Type B pancreatic cell (in vitro differentiated cells): ENCODE data around the gene GNAT1. TPM values are rescaled to one million over a fixed set of nuclear protein-coding genes. Genes with fewer than 3 reads are reported as not detected.

Source experiments
- DNase-seq: peaks from one replicate; pipeline ENCODE4 v3.0.0; 2021; ENCODE audit warnings: mixed read lengths; ENCODE audit not compliant: unreplicated experiment; ENCODE audit errors: extremely low spot score
- H3K27ac Mint-ChIP-seq: 2 replicates; pipeline ENCODE4 v1.8.0; 2021; ENCODE audit warnings: mild to moderate bottlenecking, mixed read lengths
- H3K27me3 Mint-ChIP-seq: 2 replicates; pipeline ENCODE4 v1.8.0; 2021; ENCODE audit warnings: mixed read lengths
- H3K36me3 Mint-ChIP-seq: 2 replicates; pipeline ENCODE4 v1.8.0; 2021; ENCODE audit warnings: mixed read lengths
- H3K4me1 Mint-ChIP-seq: one replicate; pipeline ENCODE4 v1.8.0; 2021; ENCODE audit warnings: mixed read lengths; ENCODE audit not compliant: unreplicated experiment
- H3K4me3 Mint-ChIP-seq: 2 replicates; pipeline ENCODE4 v1.8.0; 2021; ENCODE audit warnings: mild to moderate bottlenecking, mixed read lengths
- H3K9me3 Mint-ChIP-seq: 2 replicates; pipeline ENCODE4 v1.8.0; 2021; ENCODE audit warnings: mixed read lengths
- total RNA-seq: library from RNA; stranded (reverse); gene quantifications from 2 replicates; pipeline ENCODE4 v1.2.1, GENCODE V29; 2021; ENCODE audit warnings: low replicate concordance
- TF ChIP-seq, protein P1 (sequence below): fragments of 200-600 bp; sonication (generic); conservative IDR thresholded peaks from 2 replicates; pipeline ENCODE4 v1.5.0; 2021; ENCODE audit warnings: antibody characterized with exemption, mild to moderate bottlenecking

Gene GNAT1
- total RNA-seq, 1 donor from 2014 or later = not detected

DNA sequence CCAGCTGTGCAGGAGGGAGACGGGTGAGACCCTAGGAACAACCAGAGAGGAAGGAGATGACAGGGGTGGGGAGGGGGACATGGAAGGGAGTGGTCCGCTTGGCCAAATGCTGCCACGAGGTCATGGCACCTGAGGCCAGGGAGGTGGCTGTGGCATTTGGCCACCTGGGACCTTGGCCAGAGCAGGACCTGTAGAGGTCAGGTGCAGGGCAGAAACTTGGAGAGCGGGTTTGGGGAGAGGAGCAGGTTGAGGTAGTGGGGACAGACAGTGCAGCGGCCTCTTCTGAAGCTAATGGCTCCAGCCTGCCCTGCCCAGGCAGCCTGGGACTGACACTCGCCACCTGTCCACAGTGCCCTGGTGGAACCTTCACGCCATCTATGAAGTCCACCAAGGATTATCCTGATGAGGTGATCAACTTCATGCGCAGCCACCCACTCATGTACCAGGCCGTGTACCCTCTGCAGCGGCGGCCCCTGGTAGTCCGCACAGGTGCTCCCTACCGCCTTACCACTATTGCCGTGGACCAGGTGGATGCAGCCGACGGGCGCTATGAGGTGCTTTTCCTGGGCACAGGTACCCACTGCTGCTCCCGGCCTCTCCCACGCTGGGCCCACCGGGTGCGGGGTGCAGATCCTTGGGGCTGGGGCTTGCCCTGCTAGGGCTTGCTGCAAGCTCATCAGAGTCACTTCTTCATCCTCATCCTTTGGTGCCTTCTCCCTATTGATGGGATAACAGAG, 7.0 kb upstream of the GNAT1 start:
- Mint-ChIP-seq H3K9me3 (no peaks in the 10 kb centered on the region), H3K4me3 (no peak overlapping the region), H3K36me3 (peaks cover 10% of the 10 kb centered on the region), H3K27ac (no peak overlapping the region), H3K4me1 (peaks cover 8% of the 10 kb centered on the region), H3K27me3 (no peaks in the 10 kb centered on the region)
- DNase-seq = no peak
- TF ChIP-seq, protein P1, sequence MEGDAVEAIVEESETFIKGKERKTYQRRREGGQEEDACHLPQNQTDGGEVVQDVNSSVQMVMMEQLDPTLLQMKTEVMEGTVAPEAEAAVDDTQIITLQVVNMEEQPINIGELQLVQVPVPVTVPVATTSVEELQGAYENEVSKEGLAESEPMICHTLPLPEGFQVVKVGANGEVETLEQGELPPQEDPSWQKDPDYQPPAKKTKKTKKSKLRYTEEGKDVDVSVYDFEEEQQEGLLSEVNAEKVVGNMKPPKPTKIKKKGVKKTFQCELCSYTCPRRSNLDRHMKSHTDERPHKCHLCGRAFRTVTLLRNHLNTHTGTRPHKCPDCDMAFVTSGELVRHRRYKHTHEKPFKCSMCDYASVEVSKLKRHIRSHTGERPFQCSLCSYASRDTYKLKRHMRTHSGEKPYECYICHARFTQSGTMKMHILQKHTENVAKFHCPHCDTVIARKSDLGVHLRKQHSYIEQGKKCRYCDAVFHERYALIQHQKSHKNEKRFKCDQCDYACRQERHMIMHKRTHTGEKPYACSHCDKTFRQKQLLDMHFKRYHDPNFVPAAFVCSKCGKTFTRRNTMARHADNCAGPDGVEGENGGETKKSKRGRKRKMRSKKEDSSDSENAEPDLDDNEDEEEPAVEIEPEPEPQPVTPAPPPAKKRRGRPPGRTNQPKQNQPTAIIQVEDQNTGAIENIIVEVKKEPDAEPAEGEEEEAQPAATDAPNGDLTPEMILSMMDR = no peak

DNA sequence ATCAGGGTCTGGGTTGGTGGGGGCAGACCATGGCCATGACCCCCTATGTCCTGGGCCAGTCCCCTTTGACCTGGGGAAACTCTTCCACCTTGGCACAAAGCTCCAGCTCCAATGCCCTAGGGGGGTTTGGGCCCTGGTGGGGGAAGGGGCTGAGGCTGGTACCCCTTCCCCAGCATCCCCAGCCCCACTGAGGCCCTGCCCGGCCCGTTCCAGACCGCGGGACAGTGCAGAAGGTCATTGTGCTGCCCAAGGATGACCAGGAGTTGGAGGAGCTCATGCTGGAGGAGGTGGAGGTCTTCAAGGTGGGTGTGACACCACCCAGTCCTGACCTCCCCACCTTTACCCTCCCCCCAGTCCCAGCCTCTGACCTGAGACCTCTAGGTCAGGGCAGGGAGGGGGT, 6.2 kb upstream of the GNAT1 start:
- TF ChIP-seq, protein P1 = no peak
- no peaks in the 10 kb centered on the region for H3K27me3 Mint-ChIP-seq
- no peak overlapping the region for H3K27ac Mint-ChIP-seq
- peaks cover 6% of the 10 kb centered on the region for H3K36me3 Mint-ChIP-seq
- no peaks in the 10 kb centered on the region for H3K9me3 Mint-ChIP-seq
- DNase-seq = no peak
- H3K4me1 Mint-ChIP-seq = peaks cover 5% of the 10 kb centered on the region
- H3K4me3 Mint-ChIP-seq = no peak overlapping the region

DNA sequence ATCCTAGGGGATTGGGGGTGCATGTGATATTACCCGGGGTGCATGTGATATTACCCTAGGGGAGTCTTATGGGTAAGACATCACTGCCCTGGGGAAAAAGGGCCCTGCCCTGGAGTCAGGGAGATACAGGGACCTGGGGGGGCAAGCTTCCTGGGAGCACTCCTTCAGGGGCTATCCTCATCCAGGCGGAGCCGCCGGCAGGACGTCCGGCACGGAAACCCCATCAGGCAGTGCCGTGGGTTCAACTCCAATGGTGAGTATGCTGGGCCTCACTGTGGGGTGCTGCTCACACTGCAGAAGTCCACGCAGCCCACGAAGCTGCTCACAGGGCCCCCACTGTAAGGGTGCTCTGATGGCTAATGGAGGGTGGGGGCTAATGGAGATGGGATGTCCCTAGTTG, 5.3 kb upstream of the GNAT1 start:
- H3K4me1 Mint-ChIP-seq = peaks cover 5% of the 10 kb centered on the region
- TF ChIP-seq, protein P1 = no peak
- peaks cover 6% of the 10 kb centered on the region for H3K36me3 Mint-ChIP-seq
- H3K27me3 Mint-ChIP-seq = no peaks in the 10 kb centered on the region
- no peak for DNase-seq
- no peak overlapping the region for H3K27ac Mint-ChIP-seq
- no peak overlapping the region for H3K4me3 Mint-ChIP-seq
- H3K9me3 Mint-ChIP-seq = no peaks in the 10 kb centered on the region

DNA sequence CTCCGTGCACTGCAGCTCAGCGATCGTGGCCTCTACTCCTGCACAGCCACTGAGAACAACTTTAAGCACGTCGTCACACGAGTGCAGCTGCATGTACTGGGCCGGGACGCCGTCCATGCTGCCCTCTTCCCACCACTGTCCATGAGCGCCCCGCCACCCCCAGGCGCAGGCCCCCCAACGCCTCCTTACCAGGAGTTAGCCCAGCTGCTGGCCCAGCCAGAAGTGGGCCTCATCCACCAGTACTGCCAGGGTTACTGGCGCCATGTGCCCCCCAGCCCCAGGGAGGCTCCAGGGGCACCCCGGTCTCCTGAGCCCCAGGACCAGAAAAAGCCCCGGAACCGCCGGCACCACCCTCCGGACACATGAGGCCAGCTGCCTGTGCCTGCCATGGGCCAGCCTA, 3.7 kb upstream of the GNAT1 start:
- Mint-ChIP-seq H3K27me3 (peaks cover 3% of the 10 kb centered on the region), H3K4me1 (peaks cover 5% of the 10 kb centered on the region), H3K4me3 (no peak overlapping the region), H3K9me3 (no peaks in the 10 kb centered on the region), H3K36me3 (no peaks in the 10 kb centered on the region), H3K27ac (no peak overlapping the region)
- TF ChIP-seq, protein P1 = no peak
- DNase-seq = no peak

DNA sequence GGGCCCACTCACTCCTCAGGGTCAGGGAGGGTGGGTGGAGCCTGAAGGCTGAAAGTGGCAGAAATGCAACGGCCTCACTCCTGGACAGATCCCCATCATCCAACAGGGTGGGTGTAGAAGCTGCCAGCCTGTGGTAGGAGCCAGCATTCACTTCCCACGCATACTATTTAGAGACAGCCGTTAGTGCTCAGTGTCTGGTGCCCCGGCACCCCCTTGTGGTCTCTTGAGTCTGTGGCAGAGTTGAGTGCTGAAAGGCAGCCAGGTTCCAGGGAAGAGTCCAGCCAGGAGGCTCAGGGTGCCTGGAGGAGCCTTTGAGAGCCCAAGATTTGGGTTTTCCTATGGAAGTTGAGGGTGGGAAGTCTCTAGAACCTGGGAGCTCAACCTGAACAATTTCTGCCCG, 2.1 kb upstream of the GNAT1 start:
- H3K27ac Mint-ChIP-seq = peak overlapping the region; percentile 46

More for the DNA sequence above, 2.1 kb upstream of the GNAT1 start:
- Mint-ChIP-seq H3K9me3 (no peaks in the 10 kb centered on the region), H3K27me3 (peaks cover 4% of the 10 kb centered on the region), H3K4me3 (no peak overlapping the region), H3K4me1 (peaks cover 5% of the 10 kb centered on the region), H3K36me3 (no peaks in the 10 kb centered on the region)
- TF ChIP-seq, protein P1 = peak; percentile 84
- no peak for DNase-seq
